Measurements from ENCODE around the gene PLXDC2.

GRCh38 chr10:20200758-20201157 is 384.5 kb downstream of the PLXDC2 start:
- no peak for TF ChIP-seq CTCF (IDR thresholded peaks at IDR 0.05; ENCODE audit: low read depth, low read length, poor library complexity, severe bottlenecking)
- no peak for TF ChIP-seq EZH2phosphoT487 (IDR thresholded peaks at IDR 0.05; ENCODE audit: borderline replicate concordance, low read length)
